Peyer's patch (tissue), 4 donors: Measurements from ENCODE around the gene BAHCC1. TPM values are rescaled to one million over a fixed set of nuclear protein-coding genes. Genes with fewer than 3 reads are reported as not detected.

Experiments
- DNase-seq, 3 donors: peaks; one replicate each; pipeline ENCODE4 v3.0.0-alpha.2; 2017 to 2019
- H3K27ac ChIP-seq, 4 donors: fragments of 200-600 bp; sonication (generic); one replicate each; pipeline ENCODE4 v1.5.1; 2016 to 2019
- H3K27me3 ChIP-seq, 2 donors: fragments of 200-600 bp; sonication (generic); one replicate each; pipeline ENCODE4 v1.5.1; 2019
- H3K36me3 ChIP-seq, 3 donors: fragments of 200-600 bp; sonication (generic); one replicate each; pipeline ENCODE4 v1.5.1; 2016 to 2019
- H3K4me1 ChIP-seq, 4 donors: fragments of 200-600 bp; sonication (generic); one replicate each; pipeline ENCODE4 v1.5.1; 2016 to 2019
- H3K4me3 ChIP-seq, 4 donors: fragments of 200-600 bp; sonication (generic); 1 replicate in 3 of 4; 2 replicates in 1 of 4; pipeline ENCODE4 v1.5.1; 2016 to 2019; ENCODE audit warnings: mild to moderate bottlenecking in 1 of 4
- H3K9me3 ChIP-seq, 4 donors: fragments of 200-600 bp; sonication (generic); one replicate each; pipeline ENCODE4 v1.5.1; 2016 to 2019; ENCODE audit warnings: mild to moderate bottlenecking in 1 of 4
- POLR2A ChIP-seq, 2 donors: fragments of 450-650 bp; IDR thresholded peaks; one replicate each; pipeline ENCODE4 v1.5.1; 2017; ENCODE audit warnings: antibody characterized with exemption in 2 of 2, mild to moderate bottlenecking in 2 of 2, moderate library complexity in 2 of 2
- total RNA-seq, 4 donors: library from RNA; depleted of rRNA; stranded (reverse); fragments of >200 nt; gene quantifications; one replicate each; pipeline ENCODE4 v1.1.0, GENCODE V29; 2016
- TF ChIP-seq, protein P1 (sequence below), 6 experiments: fragments of 450-650 bp in 4 of 6; fragments of 200-600 bp in 2 of 6; sonication (generic) in 1 of 6; IDR thresholded peaks; one replicate each; pipeline ENCODE4 v1.5.1; 2017 to 2019; ENCODE audit warnings: antibody characterized with exemption in 6 of 6, mild to moderate bottlenecking in 3 of 6, moderate library complexity in 1 of 6

Gene BAHCC1
- total RNA-seq, 4 donors from 2014 or later = 11.6 to 43.0 (median 23.9) TPM

GRCh38 chr17:81419886-81420768 is 24.9 kb downstream of the BAHCC1 start:
- no peak for DNase-seq
- H3K9me3 ChIP-seq = no peaks in the 10 kb centered on the region
- peaks cover 0 to 61% (median 0%) of the 10 kb centered on the region in 4 donors for H3K4me1 ChIP-seq
- no peaks in the 10 kb centered on the region for H3K36me3 ChIP-seq
- H3K27ac ChIP-seq = peak overlapping the region; percentile 66 to 88 (median 75)
- no peaks in the 10 kb centered on the region for H3K27me3 ChIP-seq
- no peak for TF ChIP-seq POLR2A (IDR thresholded peaks at IDR 0.05)
- TF ChIP-seq, protein P1, sequence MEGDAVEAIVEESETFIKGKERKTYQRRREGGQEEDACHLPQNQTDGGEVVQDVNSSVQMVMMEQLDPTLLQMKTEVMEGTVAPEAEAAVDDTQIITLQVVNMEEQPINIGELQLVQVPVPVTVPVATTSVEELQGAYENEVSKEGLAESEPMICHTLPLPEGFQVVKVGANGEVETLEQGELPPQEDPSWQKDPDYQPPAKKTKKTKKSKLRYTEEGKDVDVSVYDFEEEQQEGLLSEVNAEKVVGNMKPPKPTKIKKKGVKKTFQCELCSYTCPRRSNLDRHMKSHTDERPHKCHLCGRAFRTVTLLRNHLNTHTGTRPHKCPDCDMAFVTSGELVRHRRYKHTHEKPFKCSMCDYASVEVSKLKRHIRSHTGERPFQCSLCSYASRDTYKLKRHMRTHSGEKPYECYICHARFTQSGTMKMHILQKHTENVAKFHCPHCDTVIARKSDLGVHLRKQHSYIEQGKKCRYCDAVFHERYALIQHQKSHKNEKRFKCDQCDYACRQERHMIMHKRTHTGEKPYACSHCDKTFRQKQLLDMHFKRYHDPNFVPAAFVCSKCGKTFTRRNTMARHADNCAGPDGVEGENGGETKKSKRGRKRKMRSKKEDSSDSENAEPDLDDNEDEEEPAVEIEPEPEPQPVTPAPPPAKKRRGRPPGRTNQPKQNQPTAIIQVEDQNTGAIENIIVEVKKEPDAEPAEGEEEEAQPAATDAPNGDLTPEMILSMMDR (IDR thresholded peaks at IDR 0.05) = no peak
- peak overlapping the region in 3 of 4 donors; percentile 9 to 36 (median 30) for H3K4me3 ChIP-seq

- H3K27ac ChIP-seq = peak overlapping the region; percentile 66 to 88 (median 75)
These were observed 25.7 kb downstream of the BAHCC1 start for GRCh38 chr17:81420769-81421462.

GRCh38 chr17:81422776-81423697 is 27.8 kb downstream of the BAHCC1 start:
- DNase-seq = no peak
- H3K36me3 ChIP-seq = no peaks in the 10 kb centered on the region
- H3K4me1 ChIP-seq = peaks cover 0 to 65% (median 0%) of the 10 kb centered on the region in 4 donors
- no peak overlapping the region for H3K4me3 ChIP-seq
- TF ChIP-seq, protein P1 (IDR thresholded peaks at IDR 0.05) = no peak
- TF ChIP-seq POLR2A (IDR thresholded peaks at IDR 0.05) = no peak
- peak overlapping the region; percentile 48 to 63 (median 52) for H3K27ac ChIP-seq
- no peaks in the 10 kb centered on the region for H3K27me3 ChIP-seq
- H3K9me3 ChIP-seq = no peaks in the 10 kb centered on the region

More at GRCh38 chr17:81420769-81421462, 25.7 kb downstream of the BAHCC1 start:
- H3K27me3 ChIP-seq = no peaks in the 10 kb centered on the region
- H3K36me3 ChIP-seq = no peaks in the 10 kb centered on the region
- no peak overlapping the region for H3K4me3 ChIP-seq
- no peak for DNase-seq
- H3K4me1 ChIP-seq = peaks cover 0 to 61% (median 0%) of the 10 kb centered on the region in 4 donors
- H3K9me3 ChIP-seq = no peaks in the 10 kb centered on the region
- TF ChIP-seq POLR2A (IDR thresholded peaks at IDR 0.05) = no peak
- TF ChIP-seq, protein P1 (IDR thresholded peaks at IDR 0.05) = no peak

GRCh38 chr17:81423698-81424071 is 28.4 kb downstream of the BAHCC1 start:
- peaks cover 0 to 65% (median under 1%) of the 10 kb centered on the region in 4 donors for H3K4me1 ChIP-seq
- H3K27me3 ChIP-seq = no peaks in the 10 kb centered on the region
- no peak for DNase-seq
- no peak overlapping the region for H3K4me3 ChIP-seq
- TF ChIP-seq, protein P1 (IDR thresholded peaks at IDR 0.05) = no peak
- TF ChIP-seq POLR2A (IDR thresholded peaks at IDR 0.05) = no peak
- H3K36me3 ChIP-seq = no peaks in the 10 kb centered on the region
- H3K27ac ChIP-seq = peak overlapping the region; percentile 48 to 63 (median 52)
- no peaks in the 10 kb centered on the region for H3K9me3 ChIP-seq
